ENCODE data around the gene ARMC12. TPM values are rescaled to one million over a fixed set of nuclear protein-coding genes. Genes with fewer than 3 reads are reported as not detected.

ARMC12 gene
- polyA plus RNA-seq, 2 of the 4 experiments (the other 2 are of a cell fraction): 0.44 to 0.88 TPM

DNA sequence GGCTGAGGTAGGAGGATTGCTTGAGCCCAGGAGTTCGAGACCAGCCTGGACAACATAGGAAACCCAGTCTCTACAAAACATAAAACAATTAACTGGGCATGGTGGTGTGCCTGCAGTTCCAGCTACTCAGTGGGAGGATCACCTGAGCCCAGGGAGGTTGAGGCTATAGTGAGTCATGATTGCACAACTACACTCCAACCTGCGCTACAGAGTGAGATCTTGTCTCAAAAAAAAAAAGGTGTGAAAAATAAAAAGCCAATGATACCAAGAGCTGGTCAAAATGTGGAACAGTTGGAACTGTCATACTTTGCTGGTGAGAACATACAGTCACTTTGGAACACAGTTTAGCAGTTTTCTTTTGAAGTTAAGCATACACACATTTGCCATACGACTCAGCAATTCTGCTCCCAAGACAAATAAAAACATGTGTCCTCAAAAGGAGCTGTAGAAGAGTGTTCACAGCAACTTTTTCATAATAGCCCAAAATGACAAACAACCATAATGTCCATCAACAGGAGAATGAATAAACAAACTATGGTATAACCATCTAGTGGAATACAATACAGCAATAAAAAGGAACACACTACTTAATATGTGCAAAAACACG lies 26.5 kb upstream of the ARMC12 start:
- H3K4me1 ChIP-seq: no peaks in the 10 kb centered on the region
- no peak for FAIRE-seq
- H3K4me2 ChIP-seq: no peak overlapping the region
- DNase-seq (ENCODE audit: low read depth in 1 of 2, low spot score in 1 of 2): no peak
- no peaks in the 10 kb centered on the region for H3K9me3 ChIP-seq
- POLR2A ChIA-PET: no interaction called here
- 61% methylated on average over 4 of the region's 4 CpGs for WGBS (ENCODE audit: missing lambda C conversion rate)
- H3K27ac ChIP-seq: peak overlapping the region in 1 of 2 experiments; percentile 42; a peak in 1 of 6 replicates
- ATAC-seq: no peak
- H3K4me3 ChIP-seq: no peak overlapping the region
- TF ChIP-seq MAZ (IDR thresholded peaks at IDR 0.05; ENCODE audit: borderline replicate concordance, low read depth, low read length): no peak
- no peak for TF ChIP-seq MYC (IDR thresholded peaks at IDR 0.05; ENCODE audit: borderline replicate concordance, low read length)
- no peak for TF ChIP-seq ESRRA (IDR thresholded peaks at IDR 0.05; ENCODE audit: borderline replicate concordance, low read length)
- no peak for TF ChIP-seq HEYL (CRISPR knock-in tag; IDR thresholded peaks at IDR 0.05)
- peak; percentile 36 to 60; a peak in 2 of 4 replicates for TF ChIP-seq CEBPB (IDR thresholded peaks at IDR 0.05)
- TF ChIP-seq REST (IDR thresholded peaks at IDR 0.05): no peak
- no peak for TF ChIP-seq ZSCAN20 (CRISPR knock-in tag; IDR thresholded peaks at IDR 0.05)
- TF ChIP-seq, protein P1, sequence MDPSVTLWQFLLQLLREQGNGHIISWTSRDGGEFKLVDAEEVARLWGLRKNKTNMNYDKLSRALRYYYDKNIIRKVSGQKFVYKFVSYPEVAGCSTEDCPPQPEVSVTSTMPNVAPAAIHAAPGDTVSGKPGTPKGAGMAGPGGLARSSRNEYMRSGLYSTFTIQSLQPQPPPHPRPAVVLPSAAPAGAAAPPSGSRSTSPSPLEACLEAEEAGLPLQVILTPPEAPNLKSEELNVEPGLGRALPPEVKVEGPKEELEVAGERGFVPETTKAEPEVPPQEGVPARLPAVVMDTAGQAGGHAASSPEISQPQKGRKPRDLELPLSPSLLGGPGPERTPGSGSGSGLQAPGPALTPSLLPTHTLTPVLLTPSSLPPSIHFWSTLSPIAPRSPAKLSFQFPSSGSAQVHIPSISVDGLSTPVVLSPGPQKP (IDR thresholded peaks at IDR 0.05; ENCODE audit: low read depth, low read length): no peak
- TF ChIP-seq, protein P2, sequence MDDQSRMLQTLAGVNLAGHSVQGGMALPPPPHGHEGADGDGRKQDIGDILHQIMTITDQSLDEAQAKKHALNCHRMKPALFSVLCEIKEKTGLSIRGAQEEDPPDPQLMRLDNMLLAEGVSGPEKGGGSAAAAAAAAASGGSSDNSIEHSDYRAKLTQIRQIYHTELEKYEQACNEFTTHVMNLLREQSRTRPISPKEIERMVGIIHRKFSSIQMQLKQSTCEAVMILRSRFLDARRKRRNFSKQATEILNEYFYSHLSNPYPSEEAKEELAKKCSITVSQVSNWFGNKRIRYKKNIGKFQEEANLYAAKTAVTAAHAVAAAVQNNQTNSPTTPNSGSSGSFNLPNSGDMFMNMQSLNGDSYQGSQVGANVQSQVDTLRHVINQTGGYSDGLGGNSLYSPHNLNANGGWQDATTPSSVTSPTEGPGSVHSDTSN (IDR thresholded peaks at IDR 0.05): no peak
- no peak for TF ChIP-seq HMGXB4 (CRISPR knock-in tag; IDR thresholded peaks at IDR 0.05; ENCODE audit: borderline replicate concordance)
- TF ChIP-seq ATOH8 (CRISPR knock-in tag; IDR thresholded peaks at IDR 0.05; ENCODE audit: low read depth): no peak
- no peak for TF ChIP-seq NFE2L2 (conservative IDR thresholded peaks at IDR 0.05; ENCODE audit: low read length)
- TF ChIP-seq CBX2 (IDR thresholded peaks at IDR 0.05; ENCODE audit: borderline replicate concordance, low read depth): no peak
- no peak for TF ChIP-seq E2F6 (IDR thresholded peaks at IDR 0.05; ENCODE audit: borderline replicate concordance, low read depth)
- no peak for TF ChIP-seq POLR2AphosphoS2 (conservative IDR thresholded peaks at IDR 0.05; ENCODE audit: low read length)
- TF ChIP-seq POLR2A (IDR thresholded peaks at IDR 0.05; ENCODE audit: low read length): no peak
- TF ChIP-seq MAFK (IDR thresholded peaks at IDR 0.05; ENCODE audit: partially characterized antibody): peak; percentile 34
- no peak for TF ChIP-seq HOXB13 (CRISPR knock-in tag; IDR thresholded peaks at IDR 0.05; ENCODE audit: low read depth)
- CTCF ChIA-PET: interaction anchor here (0.6 to 0.9 kb wide), 3 partner anchors 9 to 1653 kb away, joined by 3 read pairs; no protein-coding TSS in a partner anchor

Data from A549 (cell line).